ENCODE measurements around the gene ZNF730.
"Not testable (repeated sequence)": the region's sequence is repeated elsewhere in the genome, so short reads cannot be mapped to it uniquely, and the experiment has no call there.

The ZNF730 gene

DNA sequence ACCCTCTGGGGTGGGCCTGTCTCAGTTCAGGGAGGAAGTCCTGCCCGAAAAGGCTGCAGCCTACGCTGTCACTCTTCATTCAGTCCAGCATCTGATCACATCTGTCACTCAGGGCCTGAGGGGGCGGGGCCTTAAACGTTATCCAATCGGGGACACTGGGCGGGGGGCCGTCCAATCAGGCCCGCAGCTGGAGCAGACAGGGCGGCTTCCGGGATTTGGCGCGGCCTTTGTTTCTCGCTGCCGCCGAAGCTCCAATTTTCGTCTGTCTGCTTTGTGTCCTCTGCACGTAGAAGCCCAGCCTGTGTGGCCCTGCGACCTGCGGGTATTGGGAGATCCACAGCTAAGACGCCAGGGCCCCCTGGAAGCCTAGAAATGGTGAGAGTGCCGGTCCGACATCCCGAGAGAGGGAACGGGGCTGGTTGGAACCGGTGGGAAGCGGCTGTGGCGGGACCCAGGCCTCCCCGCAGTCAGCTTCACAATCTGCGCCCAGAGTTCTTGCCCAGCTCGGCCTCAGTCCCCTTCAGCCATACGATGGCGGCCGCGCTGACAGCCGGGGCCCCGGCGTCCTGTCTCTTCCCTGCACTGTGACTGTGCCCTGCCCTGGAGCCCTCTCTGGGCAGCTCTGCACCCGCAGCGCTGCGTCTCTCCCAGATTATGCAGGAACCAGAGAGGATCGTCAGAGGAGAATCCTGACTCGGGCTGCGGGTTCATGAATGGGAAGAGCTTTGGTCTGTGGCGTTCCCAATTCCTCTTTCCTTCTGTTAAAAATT, at the start of gene ZNF730:
ZNF730 (plus strand) TSS at position 224 of the 770 bp plus-strand sequence; CDS start at position 373, 149 bp downstream.
- peak; percentile 45 to 61 for DNase-seq

DNA sequence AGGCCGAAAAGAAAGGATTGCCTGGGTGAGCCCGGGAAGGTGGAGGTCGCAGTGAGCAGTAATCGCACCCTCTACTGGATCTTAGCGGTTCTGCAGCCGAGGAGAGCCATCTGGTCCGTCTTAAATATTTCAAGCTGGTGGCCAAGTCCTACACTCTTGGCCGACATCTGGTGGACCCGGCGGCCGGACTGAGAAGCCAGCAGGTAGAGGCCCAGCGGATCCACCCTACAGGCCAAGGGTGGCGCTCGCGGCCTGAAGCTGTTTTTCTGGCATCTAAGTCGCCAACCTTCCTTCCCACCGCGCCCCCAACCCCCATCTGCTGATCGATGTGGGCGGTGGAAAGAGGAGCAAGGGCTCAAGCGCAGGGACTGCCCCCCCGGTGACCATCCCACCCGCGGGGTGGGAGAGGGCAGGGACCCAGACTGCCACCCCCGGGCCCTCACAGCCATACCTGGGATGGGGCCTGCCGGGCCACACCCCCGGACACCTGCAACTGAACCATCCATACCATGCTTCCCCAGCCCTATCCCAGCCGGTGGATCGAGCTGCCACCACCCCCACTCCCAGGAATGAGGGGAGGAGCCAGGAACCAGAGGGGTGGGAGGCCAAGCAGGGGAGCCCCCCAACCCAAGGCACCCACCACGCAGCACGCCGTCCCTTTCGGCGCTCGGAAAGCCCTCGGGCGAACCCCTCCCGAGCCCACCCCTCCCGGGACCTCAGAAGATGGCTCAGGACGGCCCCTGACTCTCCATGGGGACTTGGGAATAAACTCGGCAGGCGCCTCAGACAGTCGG, 46.3 kb upstream of the ZNF730 start:
- DNase-seq, result no peak

DNA sequence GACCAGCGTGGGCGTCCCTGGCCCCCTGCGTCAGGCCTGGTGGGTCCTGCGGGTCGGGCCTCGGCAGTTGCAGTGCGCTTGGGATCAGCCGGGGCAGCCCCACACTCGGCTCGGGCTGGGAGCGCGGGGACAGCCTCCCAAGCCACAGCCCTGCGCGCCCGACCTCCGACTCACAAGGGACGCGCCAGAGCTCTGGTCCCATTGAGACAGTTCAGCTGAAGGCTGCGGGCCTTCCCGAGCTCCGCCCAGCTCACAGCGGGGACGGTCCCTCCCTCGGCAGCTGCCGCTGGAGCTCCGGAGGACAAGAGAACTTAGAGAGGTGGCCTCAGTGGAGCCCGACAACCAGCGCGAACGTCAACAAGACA, 45.7 kb upstream of the ZNF730 start:
- DNase-seq, result peak; percentile 2 to 9

DNA sequence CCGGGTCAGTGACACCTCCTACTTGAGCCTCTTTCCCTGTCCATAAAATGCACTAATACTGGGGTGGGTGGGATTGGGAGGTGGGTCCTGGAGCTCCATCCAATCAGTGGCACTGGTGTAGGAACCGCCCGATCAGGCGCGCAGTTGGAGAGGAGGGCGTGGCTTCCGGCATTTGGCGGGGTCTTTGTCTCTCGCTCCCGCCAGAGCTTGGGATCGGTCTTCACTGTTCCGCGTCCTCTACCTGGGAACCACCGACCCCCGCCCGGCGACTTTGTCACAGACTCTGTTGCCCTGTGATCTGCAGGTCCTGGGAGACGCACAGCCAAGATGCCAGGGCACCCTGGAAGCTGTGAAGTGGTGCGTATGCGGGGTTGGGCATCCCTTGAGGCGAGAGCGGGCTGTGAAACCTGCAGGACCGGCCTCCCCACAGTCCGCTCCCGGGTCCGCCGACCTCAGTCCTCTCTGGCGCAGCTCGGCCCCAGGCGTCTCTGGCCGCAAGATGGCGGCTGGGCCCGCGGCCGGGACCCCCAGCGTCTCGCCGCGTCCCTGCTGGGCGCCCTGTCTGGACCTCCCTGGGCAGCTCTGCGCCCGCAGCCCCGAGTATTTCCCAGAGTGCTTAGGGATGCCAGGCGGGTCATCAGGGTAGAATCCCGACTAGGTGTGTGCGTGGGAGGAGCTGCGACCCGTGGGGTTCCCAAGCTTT, 41.6 kb upstream of the ZNF730 start:
- peak; percentile 57 to 59 for DNase-seq

- DNase-seq, result not testable (repeated sequence)
These were observed 39.0 kb upstream of the ZNF730 start for GRCh38 chr19:23077776-23078175.

- no peak for DNase-seq
These were observed 23.0 kb upstream of the ZNF730 start for GRCh38 chr19:23093832-23094231.

DNA sequence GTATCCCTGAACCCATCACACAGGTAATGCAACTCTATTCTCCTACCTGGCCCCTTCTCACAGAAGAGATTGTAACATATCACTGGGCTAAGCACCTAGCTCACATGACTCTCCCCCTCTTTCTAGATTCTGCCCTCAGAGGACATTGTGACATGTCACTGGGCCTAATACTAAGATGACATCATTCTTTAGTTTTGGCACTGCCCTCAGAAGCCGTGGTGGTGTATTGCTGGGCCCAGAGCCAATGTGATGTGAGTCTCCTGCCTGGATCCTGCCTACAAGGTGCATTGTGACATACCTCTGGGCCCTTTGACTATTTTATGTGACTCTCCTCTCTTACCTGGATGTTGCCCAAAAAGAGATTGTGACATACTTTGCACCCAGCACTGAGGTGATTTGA, 21.4 kb upstream of the ZNF730 start:
- DNase-seq, result no peak

GRCh38 chr19:23098286-23098685, 18.5 kb upstream of the ZNF730 start:
- DNase-seq, result no peak

DNA sequence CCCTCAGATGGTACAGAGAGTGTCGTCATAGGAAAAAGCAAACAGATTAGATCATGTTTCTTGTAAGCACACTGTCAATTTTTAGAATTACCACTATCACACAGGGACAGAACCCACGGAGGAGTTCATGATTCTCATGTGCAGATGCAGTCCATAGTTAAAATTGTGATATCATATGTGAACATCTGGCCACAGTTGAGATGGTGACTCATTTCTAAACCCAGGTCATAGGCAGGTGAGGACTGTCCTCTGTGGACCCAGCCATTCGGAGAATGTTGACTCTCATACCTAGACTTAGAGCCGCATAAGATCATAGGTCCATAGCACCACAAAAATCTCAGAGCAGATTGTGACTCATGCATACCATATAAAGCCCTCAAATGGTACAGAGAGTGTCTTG, 17.8 kb upstream of the ZNF730 start:
- DNase-seq, result no peak

GRCh38 chr19:23099966-23100365, 16.9 kb upstream of the ZNF730 start:
- DNase-seq, result no peak

DNA sequence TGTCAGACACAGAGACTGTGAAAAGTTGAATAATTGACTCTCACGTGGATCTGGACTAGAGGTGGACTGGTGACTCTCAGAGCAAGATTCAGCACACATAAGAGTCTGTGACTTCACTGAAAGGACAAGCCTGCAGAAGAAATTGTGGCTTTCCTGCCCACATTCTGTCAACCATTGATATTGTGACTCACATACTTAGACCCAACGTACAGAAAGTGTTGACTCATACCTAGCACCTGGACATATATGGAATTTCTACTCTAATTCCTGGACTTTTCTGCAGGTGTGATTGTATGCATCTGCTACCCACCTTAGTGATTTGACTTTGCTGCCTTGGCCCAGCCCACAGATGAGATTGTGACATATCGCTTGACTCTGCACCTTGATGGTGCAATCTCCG, 15.6 kb upstream of the ZNF730 start:
- DNase-seq, result no peak

DNA sequence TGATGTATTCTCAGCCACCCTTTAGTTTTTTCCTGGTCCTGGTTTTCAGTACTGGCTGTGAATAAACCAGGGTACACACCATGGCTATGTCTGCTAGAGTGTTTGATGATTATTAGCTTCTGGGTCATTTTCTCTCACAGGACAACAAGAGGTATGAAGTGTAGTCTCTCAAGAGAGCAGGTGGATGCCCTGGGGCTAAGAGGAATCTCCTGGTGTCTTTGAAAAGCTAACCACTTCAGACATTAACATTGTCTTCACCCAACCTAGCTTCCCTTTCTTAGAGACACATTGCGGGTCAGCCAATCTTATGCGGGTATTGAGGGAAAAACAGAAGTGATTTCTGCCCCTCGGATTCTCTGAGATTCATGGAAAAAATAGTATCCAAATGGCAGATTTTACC, 1.6 kb downstream of the ZNF730 start:
- DNase-seq, result no peak

DNA sequence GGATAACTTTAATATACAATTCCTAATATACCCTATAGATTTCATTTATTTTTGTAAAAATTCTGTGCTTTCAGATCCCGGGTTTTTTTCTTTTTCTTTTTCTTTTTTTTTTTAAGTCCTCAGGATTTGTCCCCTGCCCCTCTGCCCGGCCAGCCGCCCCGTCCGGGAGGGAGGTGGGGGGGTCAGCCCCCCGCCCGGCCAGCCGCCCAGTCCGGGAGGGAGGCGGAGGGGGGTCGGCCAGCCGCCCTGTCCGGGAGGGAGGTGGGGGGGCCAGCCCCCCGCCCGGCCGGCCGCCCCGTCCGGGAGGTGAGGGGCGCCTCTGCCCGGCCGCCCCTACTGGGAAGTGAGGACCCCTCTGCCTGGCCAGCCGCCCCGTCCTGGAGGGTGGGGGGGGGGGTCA, 17.4 kb downstream of the ZNF730 start:
- not testable (repeated sequence) for DNase-seq

DNA sequence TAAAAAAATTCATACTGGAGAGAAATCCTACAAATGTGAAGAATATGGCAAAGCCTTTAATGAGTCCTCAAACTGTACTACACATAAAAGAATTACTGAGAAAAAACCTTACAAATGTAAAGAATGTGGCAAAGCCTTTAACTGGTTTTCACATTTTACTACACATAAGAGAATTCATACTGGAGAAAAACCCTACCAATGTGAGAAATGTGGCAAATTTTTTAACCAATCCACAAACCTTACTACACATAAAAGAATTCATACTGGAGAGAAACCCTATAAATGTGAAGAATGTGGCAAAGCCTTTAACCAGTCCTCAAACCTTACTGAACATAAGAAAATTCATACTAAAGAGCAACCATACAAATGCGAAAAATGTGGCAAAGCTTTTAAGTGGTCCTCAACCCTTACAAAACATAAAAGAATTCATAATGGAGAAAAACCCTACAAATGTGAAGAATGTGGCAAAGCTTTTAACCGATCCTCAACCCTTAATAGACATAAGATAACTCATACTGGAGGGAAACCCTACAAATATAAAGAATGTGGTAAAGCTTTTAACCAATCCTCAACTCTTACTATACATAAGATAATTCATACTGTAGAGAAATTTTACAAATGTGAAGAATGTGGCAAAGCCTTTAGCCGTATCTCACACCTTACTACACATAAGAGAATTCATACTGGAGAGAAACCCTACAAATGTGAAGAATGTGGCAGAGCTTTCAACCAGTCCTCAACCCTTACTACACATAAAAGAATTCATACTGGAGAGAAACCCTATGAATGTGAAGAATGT, 29.0 kb downstream of the ZNF730 start:
- no peak for DNase-seq

- DNase-seq, result no peak
These were observed 43.9 kb downstream of the ZNF730 start for GRCh38 chr19:23160766-23161165.

GRCh38 chr19:23168286-23168685, 51.5 kb downstream of the ZNF730 start:
- not testable (repeated sequence) for DNase-seq

DNA sequence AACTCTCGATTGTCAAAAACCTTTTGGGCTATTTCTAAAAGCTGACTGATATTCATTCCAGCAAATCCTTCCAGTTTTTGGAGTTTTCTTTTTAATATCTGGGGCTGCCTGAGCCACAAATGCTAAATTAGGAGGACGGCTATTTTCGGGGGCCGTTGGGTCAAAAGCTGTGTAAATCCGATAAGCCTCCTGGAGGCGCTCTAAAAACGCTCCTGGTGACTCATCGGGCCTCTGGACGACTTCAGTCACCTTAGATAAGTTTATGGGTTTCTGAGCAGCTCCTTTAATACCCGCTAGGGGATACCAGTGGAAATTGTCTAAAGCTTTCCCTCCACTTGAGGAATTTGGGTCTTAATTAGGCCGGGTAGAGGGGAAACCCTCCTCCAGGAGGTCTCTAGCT, 66.4 kb downstream of the ZNF730 start:
- DNase-seq, result no peak

GRCh38 chr19:23190341-23190740, 73.5 kb downstream of the ZNF730 start:
- no peak for DNase-seq

Measured in NCI-H1930 (cell line).